ENCODE data around the gene HMGCS2. TPM values are rescaled to one million over a fixed set of nuclear protein-coding genes. Genes with fewer than 3 reads are reported as not detected.

Gene HMGCS2
- total and polyA plus RNA-seq, 4 donors = 297 to 944 (median 841) TPM

DNA sequence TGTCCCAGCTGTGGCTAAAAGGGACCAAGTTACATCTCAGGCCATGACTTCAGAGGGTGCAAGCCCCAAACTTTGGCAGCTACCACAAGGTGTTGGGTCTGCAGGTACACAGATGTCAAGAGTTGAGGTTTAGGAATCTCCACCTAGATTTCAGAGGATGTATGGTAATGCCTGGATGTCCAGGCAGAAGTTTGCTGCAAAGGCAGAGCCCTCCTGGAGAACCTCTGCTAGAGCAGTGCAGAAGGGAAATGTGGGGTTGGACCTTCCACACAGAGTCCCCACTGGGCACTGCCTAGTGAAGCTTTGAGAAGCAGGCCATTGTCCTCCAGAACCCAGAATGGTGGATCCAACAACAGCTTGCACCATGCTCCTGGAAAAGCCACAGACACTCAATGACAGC, 67.0 kb downstream of the HMGCS2 start:
- Histone ChIP-seq H3K9ac (ENCODE audit: low read depth in 1 of 2, low read length in 2 of 2) (no peak overlapping the region), H3K27ac (ENCODE audit: low read depth in 1 of 2, low read length in 2 of 2) (no peak overlapping the region), H3K4me1 (ENCODE audit: control insufficient read depth in 4 of 4, insufficient read depth in 4 of 4, low read length in 3 of 4) (no peaks in the 10 kb centered on the region), H3K4me3 (ENCODE audit: low read depth in 1 of 3, low read length in 3 of 3) (peak overlapping the region in 1 of 3 donors; percentile 0), H3K9me3 (ENCODE audit: control insufficient read depth in 4 of 4, low read length in 3 of 4) (peaks cover 0 to 6% (median 3%) of the 10 kb centered on the region in 4 donors), H3K36me3 (ENCODE audit: control insufficient read depth in 4 of 4, insufficient read depth in 3 of 4, low read depth in 1 of 4, low read length in 3 of 4) (no peaks in the 10 kb centered on the region), H3K27me3 (ENCODE audit: control insufficient read depth in 4 of 4, insufficient read depth in 4 of 4, low read length in 3 of 4) (no peaks in the 10 kb centered on the region)
- TF ChIP-seq GABPA (IDR thresholded peaks at IDR 0.05 in 1 of 2, conservative IDR thresholded peaks at IDR 0.05 in 1 of 2) = no peak
- no peak for TF ChIP-seq RXRA (IDR thresholded peaks at IDR 0.05)
- TF ChIP-seq, protein P1, sequence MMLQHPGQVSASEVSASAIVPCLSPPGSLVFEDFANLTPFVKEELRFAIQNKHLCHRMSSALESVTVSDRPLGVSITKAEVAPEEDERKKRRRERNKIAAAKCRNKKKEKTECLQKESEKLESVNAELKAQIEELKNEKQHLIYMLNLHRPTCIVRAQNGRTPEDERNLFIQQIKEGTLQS (IDR thresholded peaks at IDR 0.05) = no peak
- no peak for TF ChIP-seq YY1 (IDR thresholded peaks at IDR 0.05)
- TF ChIP-seq RAD21 (IDR thresholded peaks at IDR 0.05) = no peak
- DNase-seq (ENCODE audit: low spot score) = no peak

DNA sequence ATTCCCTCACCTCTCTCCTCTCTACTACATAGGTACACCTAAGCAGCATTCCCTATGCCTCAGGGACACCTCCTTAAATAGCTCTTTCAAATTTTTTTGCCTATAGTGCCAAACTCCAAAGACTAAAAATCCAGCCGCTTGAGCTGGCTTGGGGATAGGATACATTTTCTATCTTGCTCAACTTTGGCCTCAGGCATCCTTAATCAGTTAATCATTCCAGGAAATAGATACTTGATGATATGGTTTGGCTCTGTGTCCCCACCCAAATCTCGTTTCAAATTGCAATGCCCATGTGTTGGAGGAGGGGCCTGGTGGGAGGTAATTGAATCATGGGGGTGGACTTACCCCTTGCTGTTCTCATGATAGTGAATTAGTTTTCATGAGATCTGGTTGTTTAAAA, 68.4 kb downstream of the HMGCS2 start:
- Histone ChIP-seq H3K9ac (ENCODE audit: low read depth in 1 of 2, low read length in 2 of 2) (no peak overlapping the region), H3K9me3 (ENCODE audit: control insufficient read depth in 4 of 4, low read length in 3 of 4) (peaks cover 0 to 6% (median 3%) of the 10 kb centered on the region in 4 donors), H3K27me3 (ENCODE audit: control insufficient read depth in 4 of 4, insufficient read depth in 4 of 4, low read length in 3 of 4) (no peaks in the 10 kb centered on the region), H3K4me3 (ENCODE audit: low read depth in 1 of 3, low read length in 3 of 3) (no peak overlapping the region), H3K4me1 (ENCODE audit: control insufficient read depth in 4 of 4, insufficient read depth in 4 of 4, low read length in 3 of 4) (no peaks in the 10 kb centered on the region), H3K36me3 (ENCODE audit: control insufficient read depth in 4 of 4, insufficient read depth in 3 of 4, low read depth in 1 of 4, low read length in 3 of 4) (no peaks in the 10 kb centered on the region), H3K27ac (ENCODE audit: low read depth in 1 of 2, low read length in 2 of 2) (no peak overlapping the region)
- 76% methylated on average over 2 of the region's 2 CpGs for WGBS
- TF ChIP-seq, protein P1 (IDR thresholded peaks at IDR 0.05) = no peak
- TF ChIP-seq JUND (IDR thresholded peaks at IDR 0.05) = no peak
- TF ChIP-seq HNF4A (conservative IDR thresholded peaks at IDR 0.05) = no peak
- no peak for TF ChIP-seq RXRA (IDR thresholded peaks at IDR 0.05)
- TF ChIP-seq YY1 (IDR thresholded peaks at IDR 0.05) = no peak
- no peak for TF ChIP-seq SP1 (IDR thresholded peaks at IDR 0.05)
- TF ChIP-seq FOXA1 (IDR thresholded peaks at IDR 0.05) = no peak
- TF ChIP-seq TAF1 (conservative IDR thresholded peaks at IDR 0.05) = no peak
- TF ChIP-seq EGR1 (IDR thresholded peaks at IDR 0.05; ENCODE audit: low read depth in 2 of 2) = no peak
- TF ChIP-seq, protein P2, sequence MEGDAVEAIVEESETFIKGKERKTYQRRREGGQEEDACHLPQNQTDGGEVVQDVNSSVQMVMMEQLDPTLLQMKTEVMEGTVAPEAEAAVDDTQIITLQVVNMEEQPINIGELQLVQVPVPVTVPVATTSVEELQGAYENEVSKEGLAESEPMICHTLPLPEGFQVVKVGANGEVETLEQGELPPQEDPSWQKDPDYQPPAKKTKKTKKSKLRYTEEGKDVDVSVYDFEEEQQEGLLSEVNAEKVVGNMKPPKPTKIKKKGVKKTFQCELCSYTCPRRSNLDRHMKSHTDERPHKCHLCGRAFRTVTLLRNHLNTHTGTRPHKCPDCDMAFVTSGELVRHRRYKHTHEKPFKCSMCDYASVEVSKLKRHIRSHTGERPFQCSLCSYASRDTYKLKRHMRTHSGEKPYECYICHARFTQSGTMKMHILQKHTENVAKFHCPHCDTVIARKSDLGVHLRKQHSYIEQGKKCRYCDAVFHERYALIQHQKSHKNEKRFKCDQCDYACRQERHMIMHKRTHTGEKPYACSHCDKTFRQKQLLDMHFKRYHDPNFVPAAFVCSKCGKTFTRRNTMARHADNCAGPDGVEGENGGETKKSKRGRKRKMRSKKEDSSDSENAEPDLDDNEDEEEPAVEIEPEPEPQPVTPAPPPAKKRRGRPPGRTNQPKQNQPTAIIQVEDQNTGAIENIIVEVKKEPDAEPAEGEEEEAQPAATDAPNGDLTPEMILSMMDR (IDR thresholded peaks at IDR 0.05; ENCODE audit: low read depth, low read length, missing input control) = no peak
- TF ChIP-seq, protein P3, sequence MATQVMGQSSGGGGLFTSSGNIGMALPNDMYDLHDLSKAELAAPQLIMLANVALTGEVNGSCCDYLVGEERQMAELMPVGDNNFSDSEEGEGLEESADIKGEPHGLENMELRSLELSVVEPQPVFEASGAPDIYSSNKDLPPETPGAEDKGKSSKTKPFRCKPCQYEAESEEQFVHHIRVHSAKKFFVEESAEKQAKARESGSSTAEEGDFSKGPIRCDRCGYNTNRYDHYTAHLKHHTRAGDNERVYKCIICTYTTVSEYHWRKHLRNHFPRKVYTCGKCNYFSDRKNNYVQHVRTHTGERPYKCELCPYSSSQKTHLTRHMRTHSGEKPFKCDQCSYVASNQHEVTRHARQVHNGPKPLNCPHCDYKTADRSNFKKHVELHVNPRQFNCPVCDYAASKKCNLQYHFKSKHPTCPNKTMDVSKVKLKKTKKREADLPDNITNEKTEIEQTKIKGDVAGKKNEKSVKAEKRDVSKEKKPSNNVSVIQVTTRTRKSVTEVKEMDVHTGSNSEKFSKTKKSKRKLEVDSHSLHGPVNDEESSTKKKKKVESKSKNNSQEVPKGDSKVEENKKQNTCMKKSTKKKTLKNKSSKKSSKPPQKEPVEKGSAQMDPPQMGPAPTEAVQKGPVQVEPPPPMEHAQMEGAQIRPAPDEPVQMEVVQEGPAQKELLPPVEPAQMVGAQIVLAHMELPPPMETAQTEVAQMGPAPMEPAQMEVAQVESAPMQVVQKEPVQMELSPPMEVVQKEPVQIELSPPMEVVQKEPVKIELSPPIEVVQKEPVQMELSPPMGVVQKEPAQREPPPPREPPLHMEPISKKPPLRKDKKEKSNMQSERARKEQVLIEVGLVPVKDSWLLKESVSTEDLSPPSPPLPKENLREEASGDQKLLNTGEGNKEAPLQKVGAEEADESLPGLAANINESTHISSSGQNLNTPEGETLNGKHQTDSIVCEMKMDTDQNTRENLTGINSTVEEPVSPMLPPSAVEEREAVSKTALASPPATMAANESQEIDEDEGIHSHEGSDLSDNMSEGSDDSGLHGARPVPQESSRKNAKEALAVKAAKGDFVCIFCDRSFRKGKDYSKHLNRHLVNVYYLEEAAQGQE (IDR thresholded peaks at IDR 0.05) = no peak
- no peak for TF ChIP-seq FOXA2 (IDR thresholded peaks at IDR 0.05)
- TF ChIP-seq, protein P4, sequence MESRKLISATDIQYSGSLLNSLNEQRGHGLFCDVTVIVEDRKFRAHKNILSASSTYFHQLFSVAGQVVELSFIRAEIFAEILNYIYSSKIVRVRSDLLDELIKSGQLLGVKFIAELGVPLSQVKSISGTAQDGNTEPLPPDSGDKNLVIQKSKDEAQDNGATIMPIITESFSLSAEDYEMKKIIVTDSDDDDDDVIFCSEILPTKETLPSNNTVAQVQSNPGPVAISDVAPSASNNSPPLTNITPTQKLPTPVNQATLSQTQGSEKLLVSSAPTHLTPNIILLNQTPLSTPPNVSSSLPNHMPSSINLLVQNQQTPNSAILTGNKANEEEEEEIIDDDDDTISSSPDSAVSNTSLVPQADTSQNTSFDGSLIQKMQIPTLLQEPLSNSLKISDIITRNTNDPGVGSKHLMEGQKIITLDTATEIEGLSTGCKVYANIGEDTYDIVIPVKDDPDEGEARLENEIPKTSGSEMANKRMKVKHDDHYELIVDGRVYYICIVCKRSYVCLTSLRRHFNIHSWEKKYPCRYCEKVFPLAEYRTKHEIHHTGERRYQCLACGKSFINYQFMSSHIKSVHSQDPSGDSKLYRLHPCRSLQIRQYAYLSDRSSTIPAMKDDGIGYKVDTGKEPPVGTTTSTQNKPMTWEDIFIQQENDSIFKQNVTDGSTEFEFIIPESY (IDR thresholded peaks at IDR 0.05) = no peak
- TF ChIP-seq RAD21 (IDR thresholded peaks at IDR 0.05) = no peak
- no peak for TF ChIP-seq NR2F2 (IDR thresholded peaks at IDR 0.05)
- TF ChIP-seq HNF4G (IDR thresholded peaks at IDR 0.05) = no peak
- TF ChIP-seq, protein P5, sequence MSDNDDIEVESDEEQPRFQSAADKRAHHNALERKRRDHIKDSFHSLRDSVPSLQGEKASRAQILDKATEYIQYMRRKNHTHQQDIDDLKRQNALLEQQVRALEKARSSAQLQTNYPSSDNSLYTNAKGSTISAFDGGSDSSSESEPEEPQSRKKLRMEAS (IDR thresholded peaks at IDR 0.05) = no peak
- no peak for TF ChIP-seq GABPA (IDR thresholded peaks at IDR 0.05 in 1 of 2, conservative IDR thresholded peaks at IDR 0.05 in 1 of 2)
- DNase-seq (ENCODE audit: low spot score) = no peak
